ENCODE results near the gene GIMD1. TPM values are rescaled to one million over a fixed set of nuclear protein-coding genes. Genes with fewer than 3 reads are reported as not detected.

GIMD1 gene
- polyA plus RNA-seq, 1 donor: not detected

DNA sequence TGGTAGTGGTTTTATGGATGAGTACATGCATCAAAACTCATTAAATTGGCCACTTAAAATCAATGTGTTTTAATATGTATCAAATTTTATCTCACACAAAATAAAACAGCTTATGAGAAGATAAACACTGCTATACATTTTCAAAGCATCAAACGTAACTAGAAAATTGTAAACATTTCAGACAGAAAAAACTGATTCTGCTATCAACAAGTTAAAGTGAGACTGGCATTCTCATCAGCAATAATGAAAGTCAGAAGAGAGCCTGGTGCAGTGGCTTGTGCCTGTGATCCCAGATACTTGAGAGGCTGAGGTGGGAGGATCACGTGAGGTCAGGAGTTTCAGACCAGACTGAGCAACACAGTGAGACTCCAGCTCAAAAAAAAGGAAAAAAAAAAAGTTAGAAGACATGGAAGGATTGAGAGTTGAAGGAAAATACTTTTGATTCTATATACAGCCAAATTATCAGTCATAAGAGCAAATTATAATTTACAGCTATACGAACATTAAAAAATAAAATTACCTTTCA is 55.5 kb downstream of the GIMD1 start:
- no peak for DNase-seq

DNA sequence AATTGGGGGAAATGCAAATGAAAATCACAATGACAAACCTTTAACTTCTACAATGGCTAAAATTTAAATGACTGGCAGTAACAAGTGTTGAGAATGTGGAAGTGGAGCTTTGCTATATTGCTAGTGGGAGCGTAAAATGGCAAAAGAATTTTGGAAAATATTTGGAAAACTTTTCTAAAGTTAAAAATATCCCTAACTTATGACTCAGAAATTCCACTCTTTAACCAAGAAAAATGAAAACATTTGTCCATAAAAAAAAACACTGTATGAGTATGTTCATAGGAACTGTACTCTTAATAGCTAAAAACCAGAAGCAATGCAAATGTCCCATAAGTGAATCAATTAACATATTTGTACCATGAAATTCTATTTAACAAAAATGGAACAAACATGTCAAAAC is 56.2 kb downstream of the GIMD1 start:
- no peak for DNase-seq

Other genes with a start within 250 kb of the GIMD1 start
- 22.3 TPM for gene TBCK, start 52.6 kb downstream of the GIMD1 start, polyA plus RNA-seq (ENCODE audit: insufficient read length)
- 37.8 TPM for gene AIMP1, start 52.2 kb downstream of the GIMD1 start, polyA plus RNA-seq (ENCODE audit: insufficient read length)